GM21619 (cell line): ENCODE results near the gene CIB1.

Experiments
- ATAC-seq: cut with Tn5 transposase; IDR thresholded peaks from one replicate; pipeline ENCODE4 v1.9.1; 2021; ENCODE audit not compliant: unreplicated experiment

CIB1 gene

DNA sequence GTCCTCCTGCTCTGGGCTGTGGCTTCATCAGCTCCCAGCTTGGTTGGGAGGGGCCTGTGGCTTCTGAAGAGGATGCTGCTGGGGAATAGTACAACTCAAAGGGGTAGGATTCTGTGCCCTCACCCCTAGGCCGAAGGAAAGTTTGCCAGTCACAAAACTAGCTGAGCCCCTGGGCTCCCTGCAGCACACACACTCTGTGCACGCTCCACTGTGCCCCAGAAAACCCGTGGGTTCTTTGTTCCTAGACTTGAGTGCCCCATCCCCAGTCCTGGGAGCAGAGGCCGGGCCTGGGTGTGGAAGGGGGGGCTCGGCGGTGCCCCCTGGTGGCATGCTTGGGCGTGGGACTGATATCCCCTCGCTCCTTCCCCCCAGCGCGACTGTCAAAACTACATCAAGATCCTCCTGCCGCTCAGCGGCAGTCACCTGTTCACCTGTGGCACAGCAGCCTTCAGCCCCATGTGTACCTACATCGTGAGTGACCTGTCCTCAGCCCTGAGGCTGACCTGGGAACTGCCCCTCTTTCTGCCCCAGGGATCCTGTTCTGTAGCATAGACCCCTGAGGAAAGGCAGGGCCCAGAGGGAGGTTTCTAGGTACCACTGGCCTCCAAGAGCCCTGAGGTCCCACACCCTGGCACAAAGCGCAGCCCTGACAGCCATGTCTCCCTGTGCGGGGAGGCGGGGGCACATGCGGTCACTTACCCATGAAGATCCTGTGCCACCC, 14.2 kb downstream of the CIB1 start:
- no peak for ATAC-seq

- no peak for ATAC-seq
Observed at GRCh38 chr15:90217671-90218394, 15.9 kb downstream of the CIB1 start.

- no peak for ATAC-seq
Observed at GRCh38 chr15:90214553-90215196, 19.1 kb downstream of the CIB1 start.

GRCh38 chr15:90213818-90214204, 19.9 kb downstream of the CIB1 start:
- no peak for ATAC-seq

DNA sequence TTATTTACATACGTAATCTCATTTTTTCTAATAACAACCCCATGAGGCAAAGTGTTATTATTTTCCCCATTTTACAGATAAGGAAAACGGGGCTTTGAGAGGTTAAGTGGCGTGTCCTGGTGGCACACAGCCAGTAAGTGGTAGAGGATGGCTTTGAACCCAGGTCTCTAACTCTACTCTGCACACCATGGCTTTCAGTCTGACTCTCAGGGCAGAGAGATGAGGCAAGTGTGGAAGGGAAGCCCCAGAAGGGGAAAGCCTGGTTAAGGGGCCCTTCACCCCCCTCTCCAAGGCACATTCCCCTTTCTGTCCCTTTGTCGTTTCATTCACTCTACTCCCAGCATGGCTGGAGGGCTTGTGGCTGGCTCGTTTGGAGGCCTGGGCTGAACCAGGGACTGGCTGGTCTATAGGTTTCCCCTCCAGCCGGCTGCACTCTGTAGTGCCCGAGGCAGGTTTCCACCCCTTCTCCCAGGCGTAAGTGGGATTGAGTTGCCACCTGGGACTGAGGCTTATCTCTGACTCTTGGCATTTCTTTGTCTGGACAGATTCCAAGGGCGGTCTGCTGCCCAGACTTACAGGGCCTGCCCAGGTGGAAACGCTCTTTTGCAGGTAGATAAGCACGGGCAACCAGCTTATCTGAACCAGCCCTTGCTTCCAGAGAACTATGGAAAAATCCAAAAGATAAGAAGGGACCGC, 20.5 kb downstream of the CIB1 start:
- no peak for ATAC-seq

DNA sequence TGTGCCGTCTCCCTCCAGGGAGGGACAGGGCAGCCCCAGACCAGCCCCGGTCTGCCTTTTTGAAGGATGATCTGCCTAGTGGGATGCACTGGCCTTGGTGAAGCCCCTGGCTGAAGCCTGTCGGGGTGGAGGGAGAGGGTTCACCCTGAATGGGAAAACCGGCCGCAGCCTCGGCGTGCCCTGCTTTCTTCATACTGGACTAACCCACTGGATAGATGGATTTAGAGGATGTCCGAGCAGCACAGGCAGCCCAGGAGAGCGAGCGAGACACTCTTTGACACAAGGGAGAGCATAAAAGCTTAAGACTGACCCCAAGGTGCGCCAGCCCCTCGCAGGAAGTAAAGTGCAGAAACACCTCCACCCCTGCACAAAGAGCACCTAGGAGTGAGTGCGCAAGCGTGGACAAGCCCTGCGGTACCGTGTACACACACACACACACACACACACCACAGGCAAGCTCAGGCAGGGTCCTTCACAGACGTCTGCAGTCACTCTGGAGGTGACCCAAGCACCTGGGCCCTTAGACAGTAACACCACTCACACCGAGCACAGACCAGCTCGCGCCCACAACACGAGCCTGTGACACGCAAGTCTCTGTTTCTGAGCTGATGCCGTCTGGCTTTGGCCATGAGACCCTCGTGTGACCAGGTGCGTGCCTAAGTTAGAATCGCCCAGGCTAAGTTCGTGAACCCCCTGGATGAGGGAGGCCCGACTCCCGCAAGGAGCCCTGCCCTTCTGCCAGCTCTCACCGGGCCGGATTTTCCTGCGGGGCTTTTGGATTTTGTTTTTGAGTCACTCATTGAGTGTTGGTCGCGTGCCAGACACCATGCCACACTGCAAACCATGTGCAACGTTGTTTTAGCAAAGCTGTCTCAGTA, 21.3 kb downstream of the CIB1 start:
- ATAC-seq: no peak

- no peak for ATAC-seq
Observed at GRCh38 chr15:90211440-90212143, 22.1 kb downstream of the CIB1 start.

DNA sequence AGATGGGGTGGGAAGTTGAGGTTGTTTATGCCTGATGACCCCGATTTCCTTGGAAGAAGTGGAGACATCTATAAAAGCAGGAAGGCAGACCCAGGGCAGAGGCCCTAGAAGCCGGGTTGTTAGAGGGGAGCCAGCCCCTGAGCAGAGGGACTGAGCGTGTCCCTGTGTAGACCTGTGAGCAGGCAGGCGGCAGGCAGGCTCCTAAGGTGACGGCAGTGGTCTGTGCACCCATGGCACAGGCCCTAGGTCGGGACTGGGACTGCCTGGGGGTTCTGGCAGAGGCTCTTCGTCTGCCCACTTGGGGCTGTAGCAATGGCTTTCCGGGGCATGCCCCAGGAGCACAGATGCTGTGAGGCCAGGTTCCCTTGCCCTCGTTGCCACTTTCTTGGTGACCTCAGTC, 22.7 kb downstream of the CIB1 start:
- ATAC-seq: no peak

- ATAC-seq: no peak
Observed at GRCh38 chr15:90210593-90210992, 23.1 kb downstream of the CIB1 start.

DNA sequence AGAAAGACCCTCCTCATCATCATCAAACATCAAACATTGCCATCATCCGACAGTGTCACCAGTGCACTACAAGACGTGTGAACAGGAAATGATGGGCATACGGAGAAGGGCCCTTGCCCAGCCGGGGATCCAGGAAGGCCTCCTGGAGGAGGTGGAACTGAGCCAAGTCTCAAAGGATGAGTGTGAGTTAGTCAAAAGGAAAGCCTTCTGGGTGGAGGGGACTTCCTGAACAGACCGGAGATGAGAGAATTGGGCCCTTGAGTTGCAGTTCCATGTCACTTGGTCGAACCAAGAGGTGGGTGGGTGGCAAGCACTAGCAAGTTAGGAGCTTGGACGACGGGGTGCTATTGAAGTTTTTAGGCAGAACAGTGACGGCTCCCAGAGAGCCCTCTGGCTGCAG, 24.1 kb downstream of the CIB1 start:
- ATAC-seq: no peak

GRCh38 chr15:90208356-90208755, 25.4 kb downstream of the CIB1 start:
- ATAC-seq: no peak

- ATAC-seq: no peak
Observed at GRCh38 chr15:90207252-90207651, 26.5 kb downstream of the CIB1 start.

- ATAC-seq: no peak
Observed at GRCh38 chr15:90205886-90206285, 27.9 kb downstream of the CIB1 start.

DNA sequence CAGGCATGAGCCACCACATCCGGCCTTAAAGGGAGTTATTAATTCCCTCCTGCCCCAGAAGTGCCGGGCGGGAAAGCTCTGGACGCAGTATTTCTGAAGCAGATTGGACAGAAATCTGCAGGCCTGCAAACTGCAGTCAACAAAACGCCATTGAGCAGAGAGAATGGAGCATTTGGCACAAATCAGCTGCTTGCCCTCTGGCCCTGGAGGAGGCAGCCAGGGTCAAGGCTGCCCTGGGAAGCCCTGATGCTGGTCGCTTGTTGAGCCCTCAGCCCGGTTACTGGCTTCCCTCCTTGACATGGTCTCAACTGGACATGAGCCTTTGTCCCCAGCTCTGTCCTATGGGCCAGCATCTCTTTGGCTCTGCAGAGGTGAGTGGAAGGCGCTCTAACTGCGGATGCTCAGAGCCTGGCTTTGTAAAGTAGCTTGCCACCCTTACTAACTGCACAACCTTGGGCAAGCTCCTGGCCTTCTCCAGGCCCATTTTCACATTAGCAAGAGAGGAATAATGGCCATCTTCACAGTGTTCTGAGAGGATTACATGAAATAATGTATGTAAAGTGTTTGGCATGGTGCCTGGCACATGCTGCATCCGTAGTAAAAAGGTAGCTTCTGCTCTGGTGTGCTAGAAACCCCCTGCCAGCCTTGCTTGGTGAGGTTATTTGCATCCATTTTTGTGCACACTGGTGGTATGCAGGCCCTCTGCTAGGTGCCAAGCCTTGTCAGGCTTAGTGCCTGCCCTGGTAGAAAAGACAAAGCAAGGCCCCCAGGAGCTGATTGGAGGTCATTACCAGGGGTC, 28.5 kb downstream of the CIB1 start:
- no peak for ATAC-seq

DNA sequence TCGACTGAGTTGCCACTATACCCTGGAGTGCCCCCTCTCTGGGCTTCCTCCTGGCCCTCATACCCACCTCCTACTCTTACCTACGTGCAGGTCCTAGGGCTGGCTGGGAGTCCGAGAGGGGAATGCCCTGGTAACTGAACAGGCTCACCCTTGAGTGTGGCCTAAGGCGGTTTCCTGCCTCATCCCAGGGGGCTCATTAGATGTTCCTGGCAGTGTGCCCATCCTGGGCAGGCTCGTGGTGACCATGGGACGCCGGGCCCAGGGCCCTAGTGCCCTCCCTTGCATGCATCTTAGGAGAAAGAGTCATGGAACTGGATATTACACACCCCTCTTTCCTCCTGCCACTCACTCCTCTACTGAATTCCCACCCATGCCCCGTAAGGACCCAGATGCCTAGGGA, 29.8 kb downstream of the CIB1 start:
- ATAC-seq: no peak

DNA sequence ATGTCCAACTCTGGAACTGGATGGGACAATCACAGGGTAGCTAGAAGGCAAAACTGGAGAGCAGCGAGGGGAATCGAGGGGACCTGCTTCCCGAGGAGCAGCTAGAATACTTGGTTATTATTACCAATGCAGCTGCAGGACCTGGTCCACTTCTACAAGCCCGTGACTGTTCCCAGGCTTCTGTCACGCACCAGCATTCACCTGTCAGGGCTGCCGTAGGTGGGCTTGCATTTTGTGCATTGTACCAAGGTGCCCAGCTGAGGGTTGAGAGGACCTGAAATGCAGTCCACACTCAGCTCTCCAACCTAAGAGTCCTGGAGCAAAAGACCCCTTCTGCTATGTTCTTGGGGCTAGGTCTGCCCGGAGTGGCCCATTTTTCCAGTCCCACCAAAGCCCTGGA, 30.3 kb downstream of the CIB1 start:
- no peak for ATAC-seq

- no peak for ATAC-seq
Observed at GRCh38 chr15:90202929-90203328, 30.8 kb downstream of the CIB1 start.

- ATAC-seq: no peak
Observed at GRCh38 chr15:90201944-90202375, 31.8 kb downstream of the CIB1 start.
